GM12874 (cell line): ENCODE data around the gene ANKRD12.

Experiments used
- CTCF ChIP-seq: IDR thresholded peaks from 2 replicates; pipeline ENCODE4 v1.5.1; 2011; ENCODE audit warnings: low read depth, mild to moderate bottlenecking, control low read depth, low read length, moderate library complexity; ENCODE audit not compliant: insufficient read depth

ANKRD12 gene

DNA sequence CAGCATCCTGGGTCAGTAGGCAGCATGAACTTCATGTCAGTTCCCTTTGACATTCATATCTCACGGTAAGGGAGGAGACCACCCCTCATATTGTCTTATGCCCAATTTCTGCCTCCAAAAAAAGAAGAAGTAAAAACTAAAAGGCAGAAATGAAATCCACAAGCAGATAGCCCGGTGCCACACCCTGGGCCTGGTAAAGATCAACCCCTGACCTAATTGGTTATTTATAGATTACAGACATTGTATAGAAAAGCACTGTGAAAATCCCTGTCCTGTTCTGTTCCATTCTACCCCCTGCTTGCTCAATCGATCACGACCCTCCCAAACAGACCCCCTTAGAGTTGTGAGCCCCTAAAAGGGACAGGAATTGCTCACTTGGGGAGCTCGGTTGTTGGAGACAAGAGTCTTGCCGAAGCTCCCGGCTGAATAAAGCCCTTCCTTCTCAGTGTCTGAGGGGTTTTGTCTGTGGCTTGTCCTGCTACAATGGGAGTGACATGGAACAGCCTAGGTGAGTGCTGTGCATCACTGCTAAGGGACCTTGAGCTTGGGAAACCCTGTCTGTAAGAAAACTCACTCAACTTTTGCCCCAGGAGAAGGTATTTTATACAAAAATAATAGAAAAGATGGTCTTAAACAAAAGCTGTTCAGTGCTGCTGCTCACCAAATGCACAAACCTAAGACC, 23.0 kb upstream of the ANKRD12 start:
- no peak for TF ChIP-seq CTCF

DNA sequence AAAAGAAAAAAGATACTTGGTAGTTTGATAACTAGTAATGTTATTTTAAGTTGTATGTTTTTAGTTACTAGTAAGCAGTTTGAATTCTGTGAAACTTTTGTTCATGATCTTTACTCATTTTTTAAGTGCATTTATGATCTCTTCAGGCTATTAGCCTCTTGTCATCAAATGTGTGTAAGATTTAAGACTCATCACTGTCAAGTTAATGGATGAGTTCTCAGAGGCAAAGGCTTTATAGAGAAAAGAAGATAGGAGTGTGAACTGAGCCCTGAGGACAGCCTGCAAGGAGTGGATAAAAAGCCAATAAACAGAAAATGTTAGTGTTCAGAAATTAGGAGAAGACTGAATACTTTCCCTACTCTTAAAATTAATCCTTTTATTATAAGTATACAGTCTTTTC, 20.6 kb upstream of the ANKRD12 start:
- TF ChIP-seq CTCF, result no peak

- TF ChIP-seq CTCF, result no peak
Measured at GRCh38 chr18:9117980-9118841, 18.4 kb upstream of the ANKRD12 start.

DNA sequence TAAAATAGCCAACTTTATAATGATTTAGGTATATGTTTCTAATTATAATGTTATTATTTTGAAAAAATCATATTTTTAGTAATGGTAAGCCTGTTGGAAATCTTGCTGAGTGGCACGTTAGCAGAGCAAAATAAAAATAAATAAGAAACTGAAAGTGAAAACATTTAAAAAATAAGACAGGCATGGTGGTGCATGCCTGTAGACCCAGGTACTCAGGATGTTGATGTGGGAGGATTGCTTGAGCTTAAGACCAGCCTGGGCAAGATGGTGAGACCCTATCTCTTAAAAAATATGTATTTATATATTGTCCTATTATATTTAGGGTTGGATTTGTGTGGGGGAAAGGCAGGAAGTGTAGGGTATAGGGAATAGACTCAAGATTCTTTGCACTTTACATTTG, 15.8 kb upstream of the ANKRD12 start:
- TF ChIP-seq CTCF, result no peak

GRCh38 chr18:9123520-9123919, 13.1 kb upstream of the ANKRD12 start:
- no peak for TF ChIP-seq CTCF

DNA sequence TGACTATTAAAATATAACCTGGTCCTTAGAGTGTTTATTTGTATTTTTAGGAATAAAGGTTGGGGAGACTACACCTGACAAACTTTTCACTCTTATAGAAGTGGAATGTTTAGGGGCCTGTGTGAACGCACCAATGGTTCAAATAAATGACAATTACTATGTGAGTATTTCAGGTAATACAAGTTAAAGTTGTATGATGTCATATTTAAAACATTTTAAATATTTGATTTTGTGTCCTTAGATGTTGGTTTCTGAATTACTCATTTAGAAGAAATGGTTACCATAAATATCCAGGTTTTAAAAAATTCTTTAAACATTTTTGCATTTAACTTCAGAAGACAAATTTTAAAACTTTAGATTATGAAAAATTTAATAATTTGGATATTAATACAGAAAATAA, 11.8 kb upstream of the ANKRD12 start:
- no peak for TF ChIP-seq CTCF

DNA sequence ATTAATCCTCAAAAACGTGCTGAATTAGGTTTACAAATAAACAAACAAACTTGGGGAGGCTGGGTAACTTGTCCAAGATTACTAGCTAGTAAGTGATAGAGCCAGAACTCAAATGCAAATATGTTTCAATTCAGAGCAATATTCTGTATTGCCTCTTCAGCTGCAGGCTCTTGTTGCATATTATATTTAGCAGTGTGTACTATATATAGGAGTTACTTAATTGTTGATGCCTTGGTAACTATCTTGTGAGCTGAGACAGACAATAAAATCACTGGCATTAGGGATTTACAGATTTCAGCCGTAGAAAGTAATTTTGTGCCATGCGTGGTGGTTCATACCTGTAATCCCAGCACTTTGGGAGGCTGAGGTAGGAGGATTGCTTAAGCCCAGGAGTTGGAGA, 10.2 kb upstream of the ANKRD12 start:
- no peak for TF ChIP-seq CTCF
